CD4-positive, CD25-positive, alpha-beta regulatory T cell (primary cell): ENCODE measurements around the gene PPP2R2B. TPM values are rescaled to one million over a fixed set of nuclear protein-coding genes. Genes with fewer than 3 reads are reported as not detected.

Experiments used
- ATAC-seq, 2 donors: fragments of 150-1000 bp; cut with Tn5 transposase; one replicate each; pipeline ENCODE4 v1.10.0; 2021; ENCODE audit warnings: low read depth in 2 of 2, moderate number of reproducible peaks in 2 of 2, moderate library complexity in 1 of 2
- DNase-seq, 3 donors: peaks; one replicate each; pipeline versions ENCODE4 v3.0.0 to v3.0.0-alpha.2; 2012 to 2022; ENCODE audit warnings: mixed read lengths in 1 of 3
- H3K27ac ChIP-seq: one replicate; pipeline ENCODE4 v1.7.0; 2013; ENCODE audit warnings: mild to moderate bottlenecking, low read length; ENCODE audit not compliant: insufficient read depth, poor library complexity, severe bottlenecking
- H3K27me3 ChIP-seq: one replicate; pipeline ENCODE4 v1.7.0; 2013; ENCODE audit warnings: low read length; ENCODE audit not compliant: control insufficient read depth, insufficient read depth
- H3K36me3 ChIP-seq: one replicate; pipeline ENCODE4 v1.7.0; 2013; ENCODE audit warnings: mild to moderate bottlenecking, low read length, moderate library complexity; ENCODE audit not compliant: control insufficient read depth, insufficient read depth
- H3K4me1 ChIP-seq: 2 replicates; pipeline ENCODE4 v1.7.0; 2013; ENCODE audit warnings: mild to moderate bottlenecking, low read length; ENCODE audit not compliant: insufficient read depth, control insufficient read depth, poor library complexity, severe bottlenecking
- H3K4me3 ChIP-seq: one replicate; pipeline ENCODE4 v1.7.0; 2013; ENCODE audit warnings: low read depth, mild to moderate bottlenecking, low read length, moderate library complexity
- H3K9me3 ChIP-seq, 2 experiments: 1 replicate in 1 of 2; 2 replicates in 1 of 2; pipeline ENCODE4 v1.7.0; 2013; ENCODE audit warnings: low read length in 2 of 2, mild to moderate bottlenecking in 1 of 2, moderate library complexity in 1 of 2; ENCODE audit not compliant: control insufficient read depth in 2 of 2
- H3K27ac Mint-ChIP-seq, 3 donors: one replicate each; pipeline ENCODE4 v1.8.0; 2020 to 2022; ENCODE audit warnings: mild to moderate bottlenecking in 3 of 3, mixed read lengths in 3 of 3, moderate library complexity in 2 of 3
- H3K27me3 Mint-ChIP-seq: one replicate; pipeline ENCODE4 v1.8.0; 2022; ENCODE audit warnings: mild to moderate bottlenecking, mixed read lengths
- H3K36me3 Mint-ChIP-seq: one replicate; pipeline ENCODE4 v1.8.0; 2020; ENCODE audit warnings: mixed read lengths
- H3K4me1 Mint-ChIP-seq, 4 donors: one replicate each; pipeline ENCODE4 v1.8.0; 2020 to 2022; ENCODE audit warnings: mixed read lengths in 4 of 4, mild to moderate bottlenecking in 1 of 4
- H3K4me3 Mint-ChIP-seq, 4 donors: one replicate each; pipeline ENCODE4 v1.8.0; 2020 to 2022; ENCODE audit warnings: mild to moderate bottlenecking in 4 of 4, mixed read lengths in 4 of 4, moderate library complexity in 3 of 4
- H3K9me3 Mint-ChIP-seq, 7 donors: one replicate each; pipeline ENCODE4 v1.8.0; 2020 to 2022; ENCODE audit warnings: mixed read lengths in 7 of 7, mild to moderate bottlenecking in 3 of 7, moderate library complexity in 2 of 7
- polyA plus RNA-seq, 4 donors: library from polyadenylated mRNA; unstranded; fragments of 300-500 nt; fragmentation: Illumina TruSeq; gene quantifications; one replicate each; pipeline ENCODE4 v1.2.3, GENCODE V29; 2021
- total RNA-seq: library from RNA; stranded (reverse); gene quantifications from one replicate; pipeline ENCODE4 v1.2.3, GENCODE V29; 2022

Gene PPP2R2B
- total and polyA plus RNA-seq, 5 donors from 2014 or later: 6.1 to 16.7 (median 14.5) TPM

DNA sequence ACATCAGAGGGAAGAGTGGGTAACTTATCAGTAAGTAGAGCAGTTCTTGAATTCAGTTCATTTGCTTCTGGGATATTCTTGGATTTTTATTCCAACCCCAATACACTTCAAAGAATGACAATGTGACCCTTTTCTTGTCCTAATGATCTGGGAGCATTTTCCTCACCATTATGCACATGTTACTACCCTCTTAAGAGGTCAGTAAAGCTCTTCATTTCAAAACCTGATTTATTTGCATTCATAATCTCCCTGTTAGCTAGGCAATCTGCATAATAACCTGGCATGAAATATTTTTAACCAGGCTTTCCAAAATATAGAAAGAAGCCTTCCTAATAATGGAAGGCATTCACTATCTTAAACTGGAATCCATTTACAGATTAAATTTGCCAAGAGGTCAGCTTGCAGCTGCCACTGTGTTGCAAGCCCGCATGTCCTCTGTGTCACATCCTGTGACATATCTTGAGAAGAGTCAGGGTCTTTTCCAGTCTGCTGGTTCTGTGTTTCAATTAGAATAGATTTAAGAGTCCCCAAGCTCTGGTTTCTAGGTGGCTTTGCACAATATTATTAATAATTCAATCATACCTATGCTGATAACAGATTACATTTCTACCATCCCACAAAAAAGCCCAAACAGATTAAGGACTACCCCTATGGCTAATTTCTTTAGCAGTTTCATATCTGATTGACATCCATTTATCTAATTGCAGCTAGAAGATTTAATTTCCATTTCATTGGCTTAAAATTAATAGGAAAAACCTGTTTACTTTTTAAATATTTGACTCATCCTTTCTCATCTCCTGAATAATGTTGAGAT, 30.9 kb upstream of the PPP2R2B start:
- H3K4me1 ChIP-seq: no peaks in the 10 kb centered on the region
- H3K36me3 Mint-ChIP-seq: no peaks in the 10 kb centered on the region

DNA sequence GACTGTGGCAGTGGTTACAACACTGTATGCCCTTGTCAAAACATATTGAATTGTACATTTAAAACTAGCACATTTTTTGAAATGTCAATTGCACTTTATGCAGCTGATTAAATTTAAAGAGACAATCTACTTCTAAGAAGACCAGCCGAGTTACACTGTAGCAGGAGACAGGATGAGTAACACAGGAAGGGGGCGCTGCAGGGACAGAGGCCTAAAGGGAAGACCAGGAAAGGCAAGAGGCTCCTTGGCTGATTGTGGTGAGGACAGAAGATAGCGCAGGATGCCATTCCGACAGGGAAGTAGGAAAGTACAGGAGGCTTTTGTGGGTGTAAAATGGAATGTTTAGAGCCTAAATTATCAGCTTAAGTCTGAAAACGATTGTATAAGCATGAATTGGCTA, 28.2 kb upstream of the PPP2R2B start:
- Mint-ChIP-seq H3K27ac (peak overlapping the region in 1 of 3 donors; percentile 43), H3K36me3 (no peaks in the 10 kb centered on the region), H3K27me3 (no peaks in the 10 kb centered on the region), H3K9me3 (peaks cover 0 to 7% (median 0%) of the 10 kb centered on the region in 7 donors), H3K4me3 (no peak overlapping the region), H3K4me1 (no peaks in the 10 kb centered on the region)
- no peaks in the 10 kb centered on the region for H3K36me3 ChIP-seq
- no peak for ATAC-seq
- H3K4me1 ChIP-seq: no peaks in the 10 kb centered on the region
- no peaks in the 10 kb centered on the region for H3K9me3 ChIP-seq
- no peaks in the 10 kb centered on the region for H3K27me3 ChIP-seq
- DNase-seq: no peak
- H3K27ac ChIP-seq: no peak overlapping the region
- H3K4me3 ChIP-seq: no peak overlapping the region

More for the DNA sequence above, 30.9 kb upstream of the PPP2R2B start:
- Histone ChIP-seq H3K4me3 (no peak overlapping the region), H3K27ac (no peak overlapping the region), H3K9me3 (no peaks in the 10 kb centered on the region), H3K36me3 (no peaks in the 10 kb centered on the region), H3K27me3 (no peaks in the 10 kb centered on the region)
- Mint-ChIP-seq H3K4me3 (no peak overlapping the region), H3K27me3 (no peaks in the 10 kb centered on the region), H3K9me3 (peaks cover 0 to 4% (median 0%) of the 10 kb centered on the region in 7 donors), H3K27ac (no peak overlapping the region), H3K4me1 (peaks cover 0 to 4% (median 0%) of the 10 kb centered on the region in 4 donors)
- DNase-seq (no peak), ATAC-seq (no peak)

DNA sequence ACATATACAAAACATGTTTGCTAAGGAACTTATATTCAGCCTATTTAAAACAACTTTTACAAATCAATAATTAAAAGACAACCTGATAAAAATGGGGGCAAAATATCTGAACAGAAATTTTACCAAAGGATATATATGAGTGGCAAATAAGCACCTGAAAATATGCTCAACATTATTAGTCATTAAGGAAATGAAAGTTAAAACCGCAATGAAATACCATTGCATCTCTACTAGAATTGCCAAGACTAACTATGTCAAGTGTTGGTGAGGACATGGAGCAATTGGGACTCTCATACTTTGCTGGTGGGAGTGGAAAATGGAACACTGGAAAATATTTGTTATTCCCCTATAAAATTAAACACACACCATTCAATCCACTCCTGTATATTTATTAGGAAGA, 26.3 kb upstream of the PPP2R2B start:
- no peak overlapping the region for H3K4me3 Mint-ChIP-seq
- no peaks in the 10 kb centered on the region for H3K27me3 ChIP-seq
- no peaks in the 10 kb centered on the region for H3K9me3 ChIP-seq
- H3K4me1 Mint-ChIP-seq: no peaks in the 10 kb centered on the region
- H3K36me3 ChIP-seq: no peaks in the 10 kb centered on the region
- no peak overlapping the region for H3K27ac Mint-ChIP-seq
- H3K4me1 ChIP-seq: no peaks in the 10 kb centered on the region
- no peak overlapping the region for H3K27ac ChIP-seq
- ATAC-seq: no peak
- no peaks in the 10 kb centered on the region for H3K36me3 Mint-ChIP-seq
- H3K4me3 ChIP-seq: no peak overlapping the region
- no peaks in the 10 kb centered on the region for H3K27me3 Mint-ChIP-seq
- no peak for DNase-seq
- H3K9me3 Mint-ChIP-seq: peaks cover 0 to 5% (median 3%) of the 10 kb centered on the region in 7 donors

DNA sequence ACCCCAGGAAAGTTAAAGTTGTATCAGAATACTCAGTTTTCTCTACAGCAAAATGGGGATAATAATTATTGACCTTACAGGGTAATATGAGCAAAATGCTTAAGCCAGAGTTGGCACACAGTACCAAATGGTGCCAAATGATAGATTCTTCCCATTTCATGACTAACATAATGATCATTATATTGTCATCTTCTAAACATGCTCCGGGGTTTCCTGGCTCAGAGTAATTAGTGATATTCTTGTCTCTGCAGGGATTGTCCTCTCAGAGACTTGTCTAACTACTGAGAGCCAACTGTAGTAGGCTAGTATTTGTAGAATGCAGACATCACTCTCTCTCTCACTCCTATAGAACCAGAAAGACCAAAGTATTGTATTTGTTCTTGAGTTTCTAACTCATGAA, 25.2 kb upstream of the PPP2R2B start:
- Histone ChIP-seq H3K27me3 (no peaks in the 10 kb centered on the region), H3K4me3 (no peak overlapping the region), H3K4me1 (no peaks in the 10 kb centered on the region), H3K36me3 (no peaks in the 10 kb centered on the region), H3K9me3 (no peaks in the 10 kb centered on the region), H3K27ac (no peak overlapping the region)
- DNase-seq (no peak), ATAC-seq (no peak)
- Mint-ChIP-seq H3K4me1 (no peaks in the 10 kb centered on the region), H3K4me3 (no peak overlapping the region), H3K36me3 (no peaks in the 10 kb centered on the region), H3K27me3 (no peaks in the 10 kb centered on the region), H3K9me3 (peaks cover 0 to 5% (median 3%) of the 10 kb centered on the region in 7 donors), H3K27ac (no peak overlapping the region)

DNA sequence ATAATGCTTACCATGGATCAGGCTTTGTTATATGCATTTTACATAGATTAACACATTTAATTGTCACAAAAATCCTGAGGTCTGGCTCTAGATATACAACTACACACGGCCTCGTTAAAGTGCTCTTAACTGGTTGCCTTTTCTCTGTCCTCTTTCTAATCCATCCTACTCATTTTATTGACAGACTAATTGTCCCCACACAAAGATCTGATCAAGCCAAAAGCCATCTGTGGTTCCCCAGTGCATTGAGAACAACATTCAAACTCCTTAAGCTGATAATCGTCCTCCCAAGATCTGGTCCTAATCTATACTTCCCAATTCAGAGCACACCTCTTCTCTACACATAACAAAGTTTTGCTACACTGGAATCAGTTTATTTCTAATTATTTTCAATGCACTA, 23.9 kb upstream of the PPP2R2B start:
- no peaks in the 10 kb centered on the region for H3K27me3 ChIP-seq
- Mint-ChIP-seq H3K4me3 (no peak overlapping the region), H3K27ac (no peak overlapping the region), H3K36me3 (no peaks in the 10 kb centered on the region), H3K9me3 (peaks cover 0 to 5% (median 3%) of the 10 kb centered on the region in 7 donors), H3K4me1 (no peaks in the 10 kb centered on the region), H3K27me3 (no peaks in the 10 kb centered on the region)
- no peaks in the 10 kb centered on the region for H3K36me3 ChIP-seq
- H3K4me3 ChIP-seq: no peak overlapping the region
- no peaks in the 10 kb centered on the region for H3K4me1 ChIP-seq
- no peak for DNase-seq
- no peak overlapping the region for H3K27ac ChIP-seq
- ATAC-seq: no peak
- no peaks in the 10 kb centered on the region for H3K9me3 ChIP-seq

DNA sequence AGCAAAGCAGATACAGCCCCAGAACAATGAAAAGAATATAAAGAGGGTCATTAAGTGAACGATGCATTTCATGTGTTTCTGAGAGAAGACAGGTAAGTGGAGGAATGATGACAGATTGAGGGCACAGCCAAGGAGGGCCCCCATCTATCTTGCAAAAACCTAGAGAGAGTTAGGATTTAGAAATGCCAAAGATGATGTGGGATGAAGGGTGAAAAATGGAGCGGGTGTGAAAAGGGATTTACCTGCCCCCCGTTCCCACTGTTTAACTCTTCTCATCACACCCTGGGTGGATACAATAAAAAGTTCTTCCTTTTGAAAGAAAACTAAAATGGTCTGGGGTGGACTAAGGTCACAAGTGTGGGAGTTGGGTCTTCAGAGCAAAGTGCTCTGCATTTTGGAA, 18.5 kb upstream of the PPP2R2B start:
- Histone ChIP-seq H3K27me3 (no peaks in the 10 kb centered on the region), H3K4me1 (no peaks in the 10 kb centered on the region), H3K4me3 (no peak overlapping the region), H3K9me3 (no peaks in the 10 kb centered on the region), H3K36me3 (no peaks in the 10 kb centered on the region), H3K27ac (no peak overlapping the region)
- Mint-ChIP-seq H3K9me3 (peaks cover 0 to 5% (median 0%) of the 10 kb centered on the region in 7 donors), H3K36me3 (no peaks in the 10 kb centered on the region), H3K27me3 (no peaks in the 10 kb centered on the region), H3K4me3 (no peak overlapping the region), H3K27ac (no peak overlapping the region), H3K4me1 (peaks cover 5 to 10% (median 7%) of the 10 kb centered on the region in 4 donors)
- DNase-seq: no peak
- no peak for ATAC-seq

DNA sequence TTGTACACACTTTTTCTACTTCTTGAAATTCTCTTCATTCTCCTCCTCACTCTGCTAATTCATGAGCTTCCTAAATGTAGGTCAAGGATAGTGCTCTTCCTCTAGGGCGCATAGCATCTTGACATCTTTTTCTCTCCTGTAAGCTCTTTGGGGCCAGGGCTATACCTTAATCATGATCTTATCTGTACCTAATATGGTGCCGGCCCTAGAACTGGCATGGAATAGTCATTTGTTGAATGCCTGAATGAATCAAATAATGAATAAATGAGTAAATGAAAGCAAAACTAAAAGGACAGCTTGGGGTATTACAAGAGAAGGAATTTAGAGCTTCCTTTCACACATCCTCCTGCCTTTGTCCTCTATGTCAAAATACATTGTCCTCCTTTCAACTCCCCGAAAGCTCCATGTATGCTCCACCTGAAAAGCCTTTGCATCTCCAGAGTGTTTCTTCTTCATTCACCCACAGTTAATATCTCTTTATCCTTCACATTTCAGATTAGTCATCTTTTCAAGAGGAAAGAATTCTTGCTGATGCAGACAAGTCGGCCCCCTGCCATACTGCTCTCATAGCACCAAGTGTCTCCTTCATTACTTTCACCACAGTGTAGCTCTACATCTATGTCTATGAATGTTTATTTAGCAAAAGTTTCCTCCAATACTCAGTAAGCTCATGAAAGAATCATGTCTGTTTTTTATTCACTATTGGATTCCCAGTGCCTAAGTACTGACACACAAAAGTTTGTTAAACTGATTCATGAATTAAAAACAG, 16.4 kb upstream of the PPP2R2B start:
- H3K36me3 ChIP-seq: no peaks in the 10 kb centered on the region
- no peaks in the 10 kb centered on the region for H3K27me3 ChIP-seq
- peaks cover 0 to 3% (median 0%) of the 10 kb centered on the region in 7 donors for H3K9me3 Mint-ChIP-seq
- H3K27ac Mint-ChIP-seq: peak overlapping the region in 1 of 3 donors; percentile 13
- H3K36me3 Mint-ChIP-seq: no peaks in the 10 kb centered on the region
- peak in 1 of 3 donors; percentile 21 for DNase-seq
- H3K9me3 ChIP-seq: no peaks in the 10 kb centered on the region
- H3K27me3 Mint-ChIP-seq: no peaks in the 10 kb centered on the region
- H3K4me1 Mint-ChIP-seq: peaks cover 5 to 16% (median 10%) of the 10 kb centered on the region in 4 donors
- no peaks in the 10 kb centered on the region for H3K4me1 ChIP-seq
- ATAC-seq: no peak
- peak overlapping the region in 2 of 4 donors; percentile 1 to 53 for H3K4me3 Mint-ChIP-seq
- H3K27ac ChIP-seq: no peak overlapping the region
- no peak overlapping the region for H3K4me3 ChIP-seq
